ENCODE results near the gene FBXW7.

DNA sequence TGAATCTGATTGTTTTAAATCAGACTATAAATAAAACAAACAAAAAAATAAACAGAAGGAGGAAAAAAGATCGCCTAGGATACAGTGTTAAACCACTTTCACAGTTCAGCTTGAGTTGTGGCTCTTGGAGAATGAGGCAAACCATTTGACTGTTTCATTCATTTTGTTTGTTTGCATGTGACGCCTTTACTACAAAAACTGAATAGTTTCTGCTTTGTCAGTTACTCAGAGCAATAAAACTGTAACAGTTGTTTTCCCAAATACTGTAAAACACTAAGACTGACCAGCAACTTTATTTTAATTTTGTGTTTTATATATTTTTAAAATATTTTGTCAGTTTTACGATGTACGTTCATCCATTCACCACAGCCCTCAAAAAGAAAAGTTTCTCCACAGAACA lies 214.5 kb downstream of the FBXW7 start:
- TF ChIP-seq, protein P1, sequence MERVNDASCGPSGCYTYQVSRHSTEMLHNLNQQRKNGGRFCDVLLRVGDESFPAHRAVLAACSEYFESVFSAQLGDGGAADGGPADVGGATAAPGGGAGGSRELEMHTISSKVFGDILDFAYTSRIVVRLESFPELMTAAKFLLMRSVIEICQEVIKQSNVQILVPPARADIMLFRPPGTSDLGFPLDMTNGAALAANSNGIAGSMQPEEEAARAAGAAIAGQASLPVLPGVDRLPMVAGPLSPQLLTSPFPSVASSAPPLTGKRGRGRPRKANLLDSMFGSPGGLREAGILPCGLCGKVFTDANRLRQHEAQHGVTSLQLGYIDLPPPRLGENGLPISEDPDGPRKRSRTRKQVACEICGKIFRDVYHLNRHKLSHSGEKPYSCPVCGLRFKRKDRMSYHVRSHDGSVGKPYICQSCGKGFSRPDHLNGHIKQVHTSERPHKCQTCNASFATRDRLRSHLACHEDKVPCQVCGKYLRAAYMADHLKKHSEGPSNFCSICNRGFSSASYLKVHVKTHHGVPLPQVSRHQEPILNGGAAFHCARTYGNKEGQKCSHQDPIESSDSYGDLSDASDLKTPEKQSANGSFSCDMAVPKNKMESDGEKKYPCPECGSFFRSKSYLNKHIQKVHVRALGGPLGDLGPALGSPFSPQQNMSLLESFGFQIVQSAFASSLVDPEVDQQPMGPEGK (CRISPR knock-in tag; IDR thresholded peaks at IDR 0.05; ENCODE audit: borderline replicate concordance), result no peak
- TF ChIP-seq RARB (CRISPR knock-in tag; IDR thresholded peaks at IDR 0.05) (no peak), ZNF565 (CRISPR knock-in tag; conservative IDR thresholded peaks at IDR 0.05; ENCODE audit: low read depth) (no peak), ZFP3 (CRISPR knock-in tag; IDR thresholded peaks at IDR 0.05) (no peak), PPARA (CRISPR knock-in tag; IDR thresholded peaks at IDR 0.05; ENCODE audit: borderline replicate concordance) (no peak), GLIS3 (CRISPR knock-in tag; IDR thresholded peaks at IDR 0.05) (no peak), ZFP30 (CRISPR knock-in tag; IDR thresholded peaks at IDR 0.05) (no peak), ZNF8 (CRISPR knock-in tag; IDR thresholded peaks at IDR 0.05) (no peak), ZNF70 (CRISPR knock-in tag; IDR thresholded peaks at IDR 0.05) (no peak), ARNTL (CRISPR knock-in tag; IDR thresholded peaks at IDR 0.05; ENCODE audit: borderline replicate concordance, low read depth) (no peak), BACH2 (CRISPR knock-in tag; IDR thresholded peaks at IDR 0.05; ENCODE audit: borderline replicate concordance) (no peak)
- TF ChIP-seq, protein P2, sequence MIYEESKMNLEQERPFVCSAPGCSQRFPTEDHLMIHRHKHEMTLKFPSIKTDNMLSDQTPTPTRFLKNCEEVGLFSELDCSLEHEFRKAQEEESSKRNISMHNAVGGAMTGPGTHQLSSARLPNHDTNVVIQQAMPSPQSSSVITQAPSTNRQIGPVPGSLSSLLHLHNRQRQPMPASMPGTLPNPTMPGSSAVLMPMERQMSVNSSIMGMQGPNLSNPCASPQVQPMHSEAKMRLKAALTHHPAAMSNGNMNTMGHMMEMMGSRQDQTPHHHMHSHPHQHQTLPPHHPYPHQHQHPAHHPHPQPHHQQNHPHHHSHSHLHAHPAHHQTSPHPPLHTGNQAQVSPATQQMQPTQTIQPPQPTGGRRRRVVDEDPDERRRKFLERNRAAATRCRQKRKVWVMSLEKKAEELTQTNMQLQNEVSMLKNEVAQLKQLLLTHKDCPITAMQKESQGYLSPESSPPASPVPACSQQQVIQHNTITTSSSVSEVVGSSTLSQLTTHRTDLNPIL (CRISPR knock-in tag; IDR thresholded peaks at IDR 0.05; ENCODE audit: low read depth), result no peak
- TF ChIP-seq, protein P3, sequence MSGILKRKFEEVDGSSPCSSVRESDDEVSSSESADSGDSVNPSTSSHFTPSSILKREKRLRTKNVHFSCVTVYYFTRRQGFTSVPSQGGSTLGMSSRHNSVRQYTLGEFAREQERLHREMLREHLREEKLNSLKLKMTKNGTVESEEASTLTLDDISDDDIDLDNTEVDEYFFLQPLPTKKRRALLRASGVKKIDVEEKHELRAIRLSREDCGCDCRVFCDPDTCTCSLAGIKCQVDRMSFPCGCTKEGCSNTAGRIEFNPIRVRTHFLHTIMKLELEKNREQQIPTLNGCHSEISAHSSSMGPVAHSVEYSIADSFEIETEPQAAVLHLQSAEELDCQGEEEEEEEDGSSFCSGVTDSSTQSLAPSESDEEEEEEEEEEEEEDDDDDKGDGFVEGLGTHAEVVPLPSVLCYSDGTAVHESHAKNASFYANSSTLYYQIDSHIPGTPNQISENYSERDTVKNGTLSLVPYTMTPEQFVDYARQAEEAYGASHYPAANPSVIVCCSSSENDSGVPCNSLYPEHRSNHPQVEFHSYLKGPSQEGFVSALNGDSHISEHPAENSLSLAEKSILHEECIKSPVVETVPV (CRISPR knock-in tag; IDR thresholded peaks at IDR 0.05), result no peak
